Activated T-cell treated with anti-CD3 and anti-CD28 coated beads for 1 hour (primary cell): ENCODE measurements around the gene IKZF3.
"Not testable (repeated sequence)": the region's sequence is repeated elsewhere in the genome, so short reads cannot be mapped to it uniquely, and the experiment has no call there.

Experiments used
- DNase-seq: peaks from one replicate; pipeline ENCODE4 v3.0.0-alpha.2; 2020; ENCODE audit warnings: low read depth

The IKZF3 gene

GRCh38 chr17:39716073-39716818, 147.9 kb downstream of the IKZF3 start:
- no peak for DNase-seq

- DNase-seq, result no peak
These were observed 148.6 kb downstream of the IKZF3 start for GRCh38 chr17:39715375-39716072.

- DNase-seq, result no peak
These were observed 149.9 kb downstream of the IKZF3 start for GRCh38 chr17:39714234-39714633.

- DNase-seq, result no peak
These were observed 152.3 kb downstream of the IKZF3 start for GRCh38 chr17:39711851-39712250.

- not testable (repeated sequence) for DNase-seq
These were observed 153.0 kb downstream of the IKZF3 start for GRCh38 chr17:39711071-39711470.

- DNase-seq, result no peak
These were observed 153.8 kb downstream of the IKZF3 start for GRCh38 chr17:39709998-39710964.

GRCh38 chr17:39709319-39709997, 154.7 kb downstream of the IKZF3 start:
- DNase-seq, result no peak
